ENCODE data around the gene MORC1.

GRCh38 chr3:109118584-109118983, 650 bp upstream of the MORC1 start:
- no peak for TF ChIP-seq CTCF (IDR thresholded peaks at IDR 0.05 in 4 of 5, conservative IDR thresholded peaks at IDR 0.05 in 1 of 5)
- no peak for TF ChIP-seq POLR2A (IDR thresholded peaks at IDR 0.05)

All from gastrocnemius medialis (tissue), 4 donors.